GM12878 (cell line): ENCODE data around the gene SYNJ2BP. TPM values are rescaled to one million over a fixed set of nuclear protein-coding genes. Genes with fewer than 3 reads are reported as not detected.

Source experiments
- ATAC-seq: fragments of 200-7000 bp; cut with Tn5 transposase; 3 replicates; pipeline ENCODE4 v1.9.1; 2020; ENCODE audit warnings: mild to moderate bottlenecking, moderate library complexity
- BruUV-seq: library from RNA; stranded (reverse); fragments of 400-500 nt; replicated peaks from 2 replicates; lab custom pipeline; 2021; lab: Mats Ljungman, UMichigan
- CTCF ChIA-PET: fragments of 300-600 bp; sonication (Branson Sonifier 250); formaldehyde crosslinking; extraction: SDS; loops from one replicate; lab custom pipeline; 2021; ENCODE audit warnings: inconsistent platforms; lab: Yijun Ruan, JAX
- POLR2A ChIA-PET: fragments of 350-600 bp; formaldehyde crosslinking; extraction: SDS; loops from one replicate; lab custom pipeline; 2021; ENCODE audit warnings: inconsistent platforms; lab: Charles Lee
- RAD21 ChIA-PET: fragments of 300-600 bp; sonication (Branson Sonifier 250); formaldehyde crosslinking; loops from one replicate; lab custom pipeline; 2023; ENCODE audit warnings: antibody characterized with exemption; ENCODE audit not compliant: unreplicated experiment; lab: Charles Lee
- SMC1A ChIA-PET: fragments of 300-600 bp; sonication (Branson Sonifier 250); formaldehyde crosslinking; loops from one replicate; lab custom pipeline; 2023; ENCODE audit not compliant: unreplicated experiment, uncharacterized antibody; lab: Charles Lee
- DNase-seq: peaks from one replicate; pipeline ENCODE4 v3.0.0-alpha.2; 2011; ENCODE audit warnings: low read depth, low spot score
- FAIRE-seq: peaks from 3 replicates; lab custom pipeline; 2011; peaks lifted over from hg19 to GRCh38; lab: Jason Lieb, UNC
- H2AFZ ChIP-seq: 2 replicates; pipeline ENCODE4 v1.6.0; 2011; ENCODE audit warnings: low read depth, low read length, control low read depth; ENCODE audit not compliant: control insufficient read depth
- H3K27ac ChIP-seq: 2 replicates; pipeline ENCODE4 v1.5.1; 2011; ENCODE audit warnings: control low read depth; ENCODE audit not compliant: control insufficient read depth, insufficient read depth
- H3K27me3 ChIP-seq, 2 experiments: replicated peaks in 1 of 2; 2 replicates each; pipeline versions ENCODE4 v1.6.0 to v1.6.1; 2011; ENCODE audit warnings: low read length in 1 of 2; ENCODE audit not compliant: control insufficient read depth in 2 of 2, insufficient read depth in 2 of 2
- H3K36me3 ChIP-seq, 2 experiments: 2 replicates each; pipeline ENCODE4 v1.5.1; 2011; ENCODE audit warnings: low read length in 1 of 2; ENCODE audit not compliant: control insufficient read depth in 2 of 2, insufficient read depth in 2 of 2
- H3K4me1 ChIP-seq: 2 replicates; pipeline ENCODE4 v1.6.1; 2011; ENCODE audit warnings: mild to moderate bottlenecking, low read length, moderate library complexity, mixed read lengths; ENCODE audit not compliant: control insufficient read depth, insufficient read depth
- H3K4me2 ChIP-seq: 2 replicates; pipeline ENCODE4 v1.6.0; 2011; ENCODE audit warnings: control low read depth; ENCODE audit not compliant: control insufficient read depth, insufficient read depth
- H3K4me3 ChIP-seq: fragments of 200-600 bp; sonication (generic); 2 replicates; pipeline ENCODE4 v1.5.1; 2016
- H3K79me2 ChIP-seq: 2 replicates; pipeline ENCODE4 v1.6.0; 2011; ENCODE audit warnings: low read length; ENCODE audit not compliant: control insufficient read depth, insufficient read depth
- H3K9ac ChIP-seq: 2 replicates; pipeline ENCODE4 v1.8.0; 2011; ENCODE audit warnings: low read length, control low read depth, mixed read lengths; ENCODE audit not compliant: control insufficient read depth, insufficient read depth
- H3K9me3 ChIP-seq: replicated peaks from 3 replicates; pipeline ENCODE4 v1.5.1; 2011; ENCODE audit warnings: mild to moderate bottlenecking, low read length; ENCODE audit not compliant: control insufficient read depth, insufficient read depth
- H4K20me1 ChIP-seq: 2 replicates; pipeline ENCODE4 v1.6.0; 2011; ENCODE audit not compliant: control insufficient read depth, insufficient read depth
- ASH2L ChIP-seq: fragments of 300-600, 200-600 bp; sonication (generic); IDR thresholded peaks from 2 replicates; pipeline ENCODE4 v1.6.1; 2017; ENCODE audit warnings: low read depth, mild to moderate bottlenecking, borderline replicate concordance
- BACH1 ChIP-seq: fragments of 450-650 bp; IDR thresholded peaks from 2 replicates; pipeline ENCODE4 v1.6.1; 2017; ENCODE audit warnings: mild to moderate bottlenecking, borderline replicate concordance
- HCFC1 ChIP-seq: fragments of 150-350 bp; IDR thresholded peaks from 2 replicates; pipeline ENCODE4 v1.6.1; 2014; ENCODE audit warnings: low read length
- NKRF ChIP-seq: fragments of 450-650 bp; conservative IDR thresholded peaks from 2 replicates; pipeline ENCODE4 v1.6.1; 2017; ENCODE audit warnings: mild to moderate bottlenecking, moderate library complexity
- ZNF217 ChIP-seq: fragments of 450-650 bp; IDR thresholded peaks from 2 replicates; pipeline ENCODE4 v1.6.1; 2017; ENCODE audit warnings: antibody characterized with exemption, mild to moderate bottlenecking
- WGBS: methylation state at CpG from one replicate; pipeline ENCODE4 v1.1.6; 2016; ENCODE audit warnings: low lambda C conversion rate; ENCODE audit not compliant: insufficient replicate concordance, insufficient coverage; ENCODE audit errors: missing lambda C conversion rate; 5-methylcytosine and 5-hydroxymethylcytosine counted together
- in situ Hi-C: fragments of 300-500 bp; cut with MboI; formaldehyde crosslinking; loops from 9 replicates; pipeline ENCODE4 v1.14.3; 2018; ENCODE audit warnings: mixed read lengths
- intact Hi-C: fragments of 100-400 bp; cut with micrococcal nuclease; formaldehyde crosslinking; loops from one replicate; pipeline ENCODE4 v1.14.2; 2022; ENCODE audit not compliant: unreplicated experiment
- polyA plus RNA-seq, 11 experiments: library from polyadenylated mRNA; depleted of rRNA in 4 of 11; unstranded in 6 of 11; stranded (reverse) in 5 of 11; fragments of >200 nt; fragmentation: Nextera tagmentation in 4 of 11; fragmentation: Illumina TruSeq in 1 of 11; extraction: Ambion mirVana in 4 of 11; extraction: Trizol in 1 of 11; gene quantifications; 1 replicate in 1 of 11; 2 replicates in 10 of 11; pipeline versions ENCODE4 v1.2.1 to v1.2.3, GENCODE V29; 2011 to 2016; ENCODE audit warnings: inconsistent platforms in 2 of 11, missing spikeins in 2 of 11, low read depth in 1 of 11
- total RNA-seq, 4 experiments: library from RNA; depleted of rRNA in 3 of 4; stranded (reverse); fragments of >200 nt in 3 of 4; fragmentation: Illumina TruSeq in 1 of 4; extraction: Trizol in 1 of 4; gene quantifications; 2 replicates each; pipeline versions ENCODE4 v1.2.1 to v1.2.3, GENCODE V29; 2013 to 2021
- TF ChIP-seq, protein P1 (sequence below): fragments of 450-650 bp; IDR thresholded peaks from 2 replicates; pipeline ENCODE4 v1.6.1; 2017; ENCODE audit warnings: mild to moderate bottlenecking
- TF ChIP-seq, protein P2 (sequence below): fragments of 450-650 bp; IDR thresholded peaks from 2 replicates; pipeline ENCODE4 v1.6.1; 2017; ENCODE audit warnings: mild to moderate bottlenecking, moderate library complexity
- TF ChIP-seq, protein P3 (sequence below): fragments of 450-650 bp; IDR thresholded peaks from 2 replicates; pipeline ENCODE4 v1.6.1; 2016; ENCODE audit warnings: mild to moderate bottlenecking
- TF ChIP-seq, protein P4 (sequence below): fragments of 450-650 bp; IDR thresholded peaks from 2 replicates; pipeline ENCODE4 v1.6.1; 2016; ENCODE audit warnings: mild to moderate bottlenecking, moderate library complexity, borderline replicate concordance

Gene SYNJ2BP
- total and polyA plus RNA-seq, 10 of the 15 experiments (the other 5 are each of a cell fraction or from before 2014, with no cell fraction given): 8.0 to 27.5 (median 17.5) TPM

GRCh38 chr14:70441641-70442040, 24.8 kb upstream of the SYNJ2BP start (continued):
- TF ChIP-seq, protein P1, sequence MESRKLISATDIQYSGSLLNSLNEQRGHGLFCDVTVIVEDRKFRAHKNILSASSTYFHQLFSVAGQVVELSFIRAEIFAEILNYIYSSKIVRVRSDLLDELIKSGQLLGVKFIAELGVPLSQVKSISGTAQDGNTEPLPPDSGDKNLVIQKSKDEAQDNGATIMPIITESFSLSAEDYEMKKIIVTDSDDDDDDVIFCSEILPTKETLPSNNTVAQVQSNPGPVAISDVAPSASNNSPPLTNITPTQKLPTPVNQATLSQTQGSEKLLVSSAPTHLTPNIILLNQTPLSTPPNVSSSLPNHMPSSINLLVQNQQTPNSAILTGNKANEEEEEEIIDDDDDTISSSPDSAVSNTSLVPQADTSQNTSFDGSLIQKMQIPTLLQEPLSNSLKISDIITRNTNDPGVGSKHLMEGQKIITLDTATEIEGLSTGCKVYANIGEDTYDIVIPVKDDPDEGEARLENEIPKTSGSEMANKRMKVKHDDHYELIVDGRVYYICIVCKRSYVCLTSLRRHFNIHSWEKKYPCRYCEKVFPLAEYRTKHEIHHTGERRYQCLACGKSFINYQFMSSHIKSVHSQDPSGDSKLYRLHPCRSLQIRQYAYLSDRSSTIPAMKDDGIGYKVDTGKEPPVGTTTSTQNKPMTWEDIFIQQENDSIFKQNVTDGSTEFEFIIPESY: no peak
- TF ChIP-seq, all 136 proteins: peak for 0

DNA sequence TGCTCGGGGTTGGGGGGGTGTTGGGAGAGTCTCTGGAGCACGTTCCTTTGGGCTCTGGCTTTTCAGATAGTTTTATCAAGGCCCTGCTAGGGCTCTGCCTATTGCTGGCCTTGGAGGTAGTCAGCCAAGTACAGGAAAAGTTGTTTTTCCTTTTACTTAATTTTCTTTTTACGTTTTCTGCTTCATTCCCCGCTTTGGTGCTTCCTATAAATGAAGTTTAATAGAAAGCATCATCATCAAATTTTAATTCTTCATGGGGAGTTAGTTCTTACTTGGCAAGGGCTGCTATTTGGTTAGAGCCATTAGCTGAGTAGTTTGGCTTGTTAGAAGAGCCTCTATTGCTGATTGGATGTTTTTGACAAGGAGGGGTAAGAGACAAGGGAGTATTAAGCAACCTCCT, 20.0 kb upstream of the SYNJ2BP start:
- ChIA-PET POLR2A (no interaction called here), CTCF (no interaction called here), RAD21 (no interaction called here), SMC1A (no interaction called here)
- BruUV-seq: no TSS peak
- Histone ChIP-seq H3K36me3 (no peaks in the 10 kb centered on the region), H3K4me1 (no peaks in the 10 kb centered on the region), H3K9ac (no peak overlapping the region), H3K27me3 (no peaks in the 10 kb centered on the region), H2AFZ (no peak overlapping the region), H3K4me3 (no peak overlapping the region), H4K20me1 (no peaks in the 10 kb centered on the region), H3K4me2 (no peak overlapping the region), H3K27ac (no peak overlapping the region), H3K79me2 (no peaks in the 10 kb centered on the region), H3K9me3 (no peaks in the 10 kb centered on the region; the same call in 2 of the 3 replicates)
- 0% methylated on average over 4 of the region's 4 CpGs for WGBS
- FAIRE-seq: no peak
- in situ Hi-C loops (no loop called here), intact Hi-C loops (no loop called here)
- no peak for DNase-seq
- ATAC-seq: no peak
- TF ChIP-seq ASH2L (no peak), ZNF217 (no peak), HCFC1 (no peak), BACH1 (no peak), NKRF (no peak)
- TF ChIP-seq, protein P2, sequence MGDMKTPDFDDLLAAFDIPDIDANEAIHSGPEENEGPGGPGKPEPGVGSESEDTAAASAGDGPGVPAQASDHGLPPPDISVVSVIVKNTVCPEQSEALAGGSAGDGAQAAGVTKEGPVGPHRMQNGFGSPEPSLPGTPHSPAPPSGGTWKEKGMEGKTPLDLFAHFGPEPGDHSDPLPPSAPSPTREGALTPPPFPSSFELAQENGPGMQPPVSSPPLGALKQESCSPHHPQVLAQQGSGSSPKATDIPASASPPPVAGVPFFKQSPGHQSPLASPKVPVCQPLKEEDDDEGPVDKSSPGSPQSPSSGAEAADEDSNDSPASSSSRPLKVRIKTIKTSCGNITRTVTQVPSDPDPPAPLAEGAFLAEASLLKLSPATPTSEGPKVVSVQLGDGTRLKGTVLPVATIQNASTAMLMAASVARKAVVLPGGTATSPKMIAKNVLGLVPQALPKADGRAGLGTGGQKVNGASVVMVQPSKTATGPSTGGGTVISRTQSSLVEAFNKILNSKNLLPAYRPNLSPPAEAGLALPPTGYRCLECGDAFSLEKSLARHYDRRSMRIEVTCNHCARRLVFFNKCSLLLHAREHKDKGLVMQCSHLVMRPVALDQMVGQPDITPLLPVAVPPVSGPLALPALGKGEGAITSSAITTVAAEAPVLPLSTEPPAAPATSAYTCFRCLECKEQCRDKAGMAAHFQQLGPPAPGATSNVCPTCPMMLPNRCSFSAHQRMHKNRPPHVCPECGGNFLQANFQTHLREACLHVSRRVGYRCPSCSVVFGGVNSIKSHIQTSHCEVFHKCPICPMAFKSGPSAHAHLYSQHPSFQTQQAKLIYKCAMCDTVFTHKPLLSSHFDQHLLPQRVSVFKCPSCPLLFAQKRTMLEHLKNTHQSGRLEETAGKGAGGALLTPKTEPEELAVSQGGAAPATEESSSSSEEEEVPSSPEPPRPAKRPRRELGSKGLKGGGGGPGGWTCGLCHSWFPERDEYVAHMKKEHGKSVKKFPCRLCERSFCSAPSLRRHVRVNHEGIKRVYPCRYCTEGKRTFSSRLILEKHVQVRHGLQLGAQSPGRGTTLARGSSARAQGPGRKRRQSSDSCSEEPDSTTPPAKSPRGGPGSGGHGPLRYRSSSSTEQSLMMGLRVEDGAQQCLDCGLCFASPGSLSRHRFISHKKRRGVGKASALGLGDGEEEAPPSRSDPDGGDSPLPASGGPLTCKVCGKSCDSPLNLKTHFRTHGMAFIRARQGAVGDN: no peak
- TF ChIP-seq, protein P3, sequence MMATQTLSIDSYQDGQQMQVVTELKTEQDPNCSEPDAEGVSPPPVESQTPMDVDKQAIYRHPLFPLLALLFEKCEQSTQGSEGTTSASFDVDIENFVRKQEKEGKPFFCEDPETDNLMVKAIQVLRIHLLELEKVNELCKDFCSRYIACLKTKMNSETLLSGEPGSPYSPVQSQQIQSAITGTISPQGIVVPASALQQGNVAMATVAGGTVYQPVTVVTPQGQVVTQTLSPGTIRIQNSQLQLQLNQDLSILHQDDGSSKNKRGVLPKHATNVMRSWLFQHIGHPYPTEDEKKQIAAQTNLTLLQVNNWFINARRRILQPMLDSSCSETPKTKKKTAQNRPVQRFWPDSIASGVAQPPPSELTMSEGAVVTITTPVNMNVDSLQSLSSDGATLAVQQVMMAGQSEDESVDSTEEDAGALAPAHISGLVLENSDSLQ: no peak
- TF ChIP-seq, protein P4, sequence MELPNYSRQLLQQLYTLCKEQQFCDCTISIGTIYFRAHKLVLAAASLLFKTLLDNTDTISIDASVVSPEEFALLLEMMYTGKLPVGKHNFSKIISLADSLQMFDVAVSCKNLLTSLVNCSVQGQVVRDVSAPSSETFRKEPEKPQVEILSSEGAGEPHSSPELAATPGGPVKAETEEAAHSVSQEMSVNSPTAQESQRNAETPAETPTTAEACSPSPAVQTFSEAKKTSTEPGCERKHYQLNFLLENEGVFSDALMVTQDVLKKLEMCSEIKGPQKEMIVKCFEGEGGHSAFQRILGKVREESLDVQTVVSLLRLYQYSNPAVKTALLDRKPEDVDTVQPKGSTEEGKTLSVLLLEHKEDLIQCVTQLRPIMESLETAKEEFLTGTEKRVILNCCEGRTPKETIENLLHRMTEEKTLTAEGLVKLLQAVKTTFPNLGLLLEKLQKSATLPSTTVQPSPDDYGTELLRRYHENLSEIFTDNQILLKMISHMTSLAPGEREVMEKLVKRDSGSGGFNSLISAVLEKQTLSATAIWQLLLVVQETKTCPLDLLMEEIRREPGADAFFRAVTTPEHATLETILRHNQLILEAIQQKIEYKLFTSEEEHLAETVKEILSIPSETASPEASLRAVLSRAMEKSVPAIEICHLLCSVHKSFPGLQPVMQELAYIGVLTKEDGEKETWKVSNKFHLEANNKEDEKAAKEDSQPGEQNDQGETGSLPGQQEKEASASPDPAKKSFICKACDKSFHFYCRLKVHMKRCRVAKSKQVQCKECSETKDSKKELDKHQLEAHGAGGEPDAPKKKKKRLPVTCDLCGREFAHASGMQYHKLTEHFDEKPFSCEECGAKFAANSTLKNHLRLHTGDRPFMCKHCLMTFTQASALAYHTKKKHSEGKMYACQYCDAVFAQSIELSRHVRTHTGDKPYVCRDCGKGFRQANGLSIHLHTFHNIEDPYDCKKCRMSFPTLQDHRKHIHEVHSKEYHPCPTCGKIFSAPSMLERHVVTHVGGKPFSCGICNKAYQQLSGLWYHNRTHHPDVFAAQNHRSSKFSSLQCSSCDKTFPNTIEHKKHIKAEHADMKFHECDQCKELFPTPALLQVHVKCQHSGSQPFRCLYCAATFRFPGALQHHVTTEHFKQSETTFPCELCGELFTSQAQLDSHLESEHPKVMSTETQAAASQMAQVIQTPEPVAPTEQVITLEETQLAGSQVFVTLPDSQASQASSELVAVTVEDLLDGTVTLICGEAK: no peak
